Vagina (tissue), 2 donors: Measurements from ENCODE around the gene RNPEP. TPM values are rescaled to one million over a fixed set of nuclear protein-coding genes. Genes with fewer than 3 reads are reported as not detected.
A peak's percentile ranks its signal among the peaks of the same experiment; 100 is the strongest.

ENCODE experiments used
- DNase-seq, 2 donors: peaks; one replicate each; pipeline ENCODE4 v3.0.0-alpha.2; 2017; ENCODE audit errors: extremely low spot score in 2 of 2
- H3K27ac ChIP-seq: fragments of 200-600 bp; sonication (generic); one replicate; pipeline ENCODE4 v1.5.1; 2019
- H3K27me3 ChIP-seq: fragments of 200-600 bp; sonication (generic); one replicate; pipeline ENCODE4 v1.5.1; 2019
- H3K36me3 ChIP-seq, 2 donors: fragments of 200-600 bp; sonication (generic); one replicate each; pipeline ENCODE4 v1.5.1; 2017 to 2019
- H3K4me1 ChIP-seq: fragments of 200-600 bp; sonication (generic); one replicate; pipeline ENCODE4 v1.5.1; 2019
- H3K4me3 ChIP-seq, 2 donors: fragments of 200-600 bp; sonication (generic); 1 replicate in 1 of 2; 2 replicates in 1 of 2; pipeline ENCODE4 v1.5.1; 2016 to 2019
- H3K9me3 ChIP-seq: fragments of 200-600 bp; sonication (generic); one replicate; pipeline ENCODE4 v1.5.1; 2019
- CTCF ChIP-seq, 3 experiments: fragments of 450-650 bp in 2 of 3; fragments of 200-600 bp in 1 of 3; sonication (generic) in 1 of 3; IDR thresholded peaks; one replicate each; pipeline ENCODE4 v1.5.1; 2017 to 2019; ENCODE audit warnings: antibody characterized with exemption in 3 of 3, mild to moderate bottlenecking in 2 of 3, moderate library complexity in 2 of 3
- POLR2A ChIP-seq, 2 donors: fragments of 450-650 bp; IDR thresholded peaks; one replicate each; pipeline ENCODE4 v1.6.1; 2017; ENCODE audit warnings: antibody characterized with exemption in 2 of 2, mild to moderate bottlenecking in 2 of 2, moderate library complexity in 2 of 2
- POLR2AphosphoS5 ChIP-seq, 2 donors: sonication (generic); formaldehyde crosslinking; IDR thresholded peaks; one replicate each; pipeline ENCODE4 v1.9.0; 2017; ENCODE audit warnings: antibody characterized with exemption in 2 of 2, mild to moderate bottlenecking in 2 of 2, low read depth in 1 of 2; ENCODE audit not compliant: insufficient read depth in 1 of 2
- intact Hi-C: fragments of 100-400 bp; cut with DNase I; formaldehyde crosslinking; loops from one replicate; pipeline ENCODE4 v1.15.1; 2023
- total RNA-seq: library from RNA; depleted of rRNA; stranded (reverse); fragments of >200 nt; gene quantifications from one replicate; pipeline ENCODE4 v1.2.3, GENCODE V29; 2016

Gene RNPEP
- total RNA-seq, 1 donor from 2014 or later = 97.7 TPM

GRCh38 chr1:202014060-202014459, 31.6 kb downstream of the RNPEP start:
- H3K4me1 ChIP-seq = peaks cover 26% of the 10 kb centered on the region
- no peak for DNase-seq
- H3K27ac ChIP-seq = no peak overlapping the region
- H3K27me3 ChIP-seq = no peaks in the 10 kb centered on the region
- TF ChIP-seq POLR2A (IDR thresholded peaks at IDR 0.05) = no peak
- no peak for TF ChIP-seq POLR2AphosphoS5 (IDR thresholded peaks at IDR 0.05; ENCODE audit: insufficient read depth in 1 of 2, low read depth in 1 of 2)
- no peak for TF ChIP-seq CTCF (IDR thresholded peaks at IDR 0.05)
- peak overlapping the region in 1 of 2 donors; percentile 4 for H3K4me3 ChIP-seq
- intact Hi-C loops = loop anchor here (5.0 kb wide), 1 partner anchor 118 kb away; no protein-coding TSS in a partner anchor
- H3K36me3 ChIP-seq = no peaks in the 10 kb centered on the region
- no peaks in the 10 kb centered on the region for H3K9me3 ChIP-seq

- H3K27me3 ChIP-seq = no peaks in the 10 kb centered on the region
- intact Hi-C loops = loop anchor here (5.0 kb wide), 1 partner anchor 117 kb away; no protein-coding TSS in a partner anchor
- no peak overlapping the region for H3K27ac ChIP-seq
- H3K4me3 ChIP-seq = no peak overlapping the region
- H3K36me3 ChIP-seq = no peaks in the 10 kb centered on the region
- no peaks in the 10 kb centered on the region for H3K9me3 ChIP-seq
- H3K4me1 ChIP-seq = peaks cover 21% of the 10 kb centered on the region
- no peak for DNase-seq
- TF ChIP-seq POLR2A (IDR thresholded peaks at IDR 0.05) = no peak
- no peak for TF ChIP-seq CTCF (IDR thresholded peaks at IDR 0.05)
- no peak for TF ChIP-seq POLR2AphosphoS5 (IDR thresholded peaks at IDR 0.05; ENCODE audit: insufficient read depth in 1 of 2, low read depth in 1 of 2)
Measured at GRCh38 chr1:202014915-202015661, 32.6 kb downstream of the RNPEP start.

- H3K27ac ChIP-seq = no peak overlapping the region
- H3K4me3 ChIP-seq = no peak overlapping the region
- no peak for DNase-seq
- no peaks in the 10 kb centered on the region for H3K27me3 ChIP-seq
- intact Hi-C loops = no loop called here
- TF ChIP-seq CTCF (IDR thresholded peaks at IDR 0.05) = no peak
- TF ChIP-seq POLR2AphosphoS5 (IDR thresholded peaks at IDR 0.05; ENCODE audit: insufficient read depth in 1 of 2, low read depth in 1 of 2) = no peak
- TF ChIP-seq POLR2A (IDR thresholded peaks at IDR 0.05) = no peak
- no peaks in the 10 kb centered on the region for H3K9me3 ChIP-seq
- H3K36me3 ChIP-seq = no peaks in the 10 kb centered on the region
- H3K4me1 ChIP-seq = peaks cover 16% of the 10 kb centered on the region
Measured at GRCh38 chr1:202015662-202015937, 33.2 kb downstream of the RNPEP start.

GRCh38 chr1:202016022-202016810, 33.8 kb downstream of the RNPEP start:
- intact Hi-C loops = no loop called here
- no peaks in the 10 kb centered on the region for H3K36me3 ChIP-seq

More at GRCh38 chr1:202016022-202016810, 33.8 kb downstream of the RNPEP start:
- peaks cover 11% of the 10 kb centered on the region for H3K4me1 ChIP-seq
- DNase-seq = no peak
- no peak overlapping the region for H3K4me3 ChIP-seq
- no peaks in the 10 kb centered on the region for H3K27me3 ChIP-seq
- H3K9me3 ChIP-seq = no peaks in the 10 kb centered on the region
- TF ChIP-seq POLR2A (IDR thresholded peaks at IDR 0.05) = no peak
- no peak for TF ChIP-seq POLR2AphosphoS5 (IDR thresholded peaks at IDR 0.05; ENCODE audit: insufficient read depth in 1 of 2, low read depth in 1 of 2)
- TF ChIP-seq CTCF (IDR thresholded peaks at IDR 0.05) = no peak
- H3K27ac ChIP-seq = no peak overlapping the region
